ENCODE results near the gene GOLGA3.
"Not testable (repeated sequence)": the region's sequence is repeated elsewhere in the genome, so short reads cannot be mapped to it uniquely, and the experiment has no call there.

GOLGA3 gene

GRCh38 chr12:132866251-132866828, 37.7 kb upstream of the GOLGA3 start:
- no peak overlapping the region for H3K4me3 ChIP-seq
- peaks cover 5 to 57% (median 43%) of the 10 kb centered on the region in 10 experiments; a peak in 19 of 20 replicates for H3K4me1 ChIP-seq
- H4K20me1 ChIP-seq, result peaks cover 0 to 59% (median 6%) of the 10 kb centered on the region in 11 experiments; a peak in 9 of 22 replicates
- H3K36me3 ChIP-seq, result peaks cover 48 to 89% (median 76%) of the 10 kb centered on the region in 11 experiments
- H3K27ac ChIP-seq, result peak overlapping the region in 9 of 11 experiments; percentile 15 to 82 (median 67); a peak in 16 of 22 replicates
- peak overlapping the region in 4 of 11 experiments; percentile 44 to 71 (median 64); a peak in 6 of 22 replicates for H3K9ac ChIP-seq
- peak in 8 of 11 experiments; percentile 8 to 96 (median 71); a peak in 11 of 22 replicates for TF ChIP-seq Cebpa-rat (IDR thresholded peaks at IDR 0.05)
- peak overlapping the region in 8 of 11 experiments; percentile 42 to 89 (median 75); a peak in 15 of 22 replicates for H3K4me2 ChIP-seq
- H3K27me3 ChIP-seq, result no peaks in the 10 kb centered on the region
- H3K9me3 ChIP-seq (replicated peaks in 1 of 11), result peaks cover 0 to 29% (median 9%) of the 10 kb centered on the region in 11 experiments; a peak in 17 of 22 replicates

- peaks cover 0 to 18% (median 5%) of the 10 kb centered on the region in 11 experiments; a peak in 17 of 22 replicates for H3K9me3 ChIP-seq (replicated peaks in 1 of 11)
- H3K27me3 ChIP-seq, result no peaks in the 10 kb centered on the region
- H3K4me3 ChIP-seq, result no peak overlapping the region
- no peak overlapping the region for H3K27ac ChIP-seq
- peaks cover 0 to 43% (median 28%) of the 10 kb centered on the region in 10 experiments; a peak in 14 of 20 replicates for H3K4me1 ChIP-seq
- H3K9ac ChIP-seq, result no peak overlapping the region
- no peak overlapping the region for H3K4me2 ChIP-seq
- peaks cover 70 to 96% (median 92%) of the 10 kb centered on the region in 11 experiments for H3K36me3 ChIP-seq
- TF ChIP-seq Cebpa-rat (IDR thresholded peaks at IDR 0.05), result no peak
- peaks cover 0 to 80% (median 6%) of the 10 kb centered on the region in 11 experiments; a peak in 11 of 22 replicates for H4K20me1 ChIP-seq
Observed at GRCh38 chr12:132861558-132861957, 32.9 kb upstream of the GOLGA3 start.

GRCh38 chr12:132858718-132859266, 30.1 kb upstream of the GOLGA3 start:
- Histone ChIP-seq H3K4me3 (no peak overlapping the region), H3K4me2 (no peak overlapping the region), H3K27me3 (no peaks in the 10 kb centered on the region), H3K36me3 (peaks cover 90 to 96% (median 93%) of the 10 kb centered on the region in 11 experiments), H3K27ac (no peak overlapping the region), H3K9ac (no peak overlapping the region), H3K9me3 (replicated peaks in 1 of 11) (peaks cover 0 to 8% (median 0%) of the 10 kb centered on the region in 11 experiments; a peak in 2 of 22 replicates), H3K4me1 (peaks cover 0 to 25% (median 5%) of the 10 kb centered on the region in 10 experiments; a peak in 9 of 20 replicates), H4K20me1 (peaks cover 0 to 73% (median 3%) of the 10 kb centered on the region in 11 experiments; a peak in 10 of 22 replicates)
- TF ChIP-seq Cebpa-rat (IDR thresholded peaks at IDR 0.05), result no peak

- H3K36me3 ChIP-seq, result peaks cover 96 to 100% (median 100%) of the 10 kb centered on the region in 11 experiments
- not testable (repeated sequence) for H3K9me3 ChIP-seq (replicated peaks in 1 of 11); H3K27ac ChIP-seq; H3K9ac ChIP-seq; H3K4me3 ChIP-seq; H3K27me3 ChIP-seq; H3K4me2 ChIP-seq
- peaks cover 0 to 81% (median 0%) of the 10 kb centered on the region in 11 experiments; a peak in 8 of 22 replicates for H4K20me1 ChIP-seq
- H3K4me1 ChIP-seq, result peaks cover 0 to 34% (median 11%) of the 10 kb centered on the region in 10 experiments; a peak in 14 of 20 replicates
Observed at GRCh38 chr12:132857019-132857418, 28.4 kb upstream of the GOLGA3 start.

GRCh38 chr12:132856581-132856980, 27.9 kb upstream of the GOLGA3 start:
- no peak for TF ChIP-seq Cebpa-rat (IDR thresholded peaks at IDR 0.05)
- peaks cover 0 to 4% (median 0%) of the 10 kb centered on the region in 11 experiments; a peak in 2 of 22 replicates for H3K9me3 ChIP-seq (replicated peaks in 1 of 11)
- no peak overlapping the region for H3K4me3 ChIP-seq
- H3K27ac ChIP-seq, result no peak overlapping the region
- H3K4me2 ChIP-seq, result no peak overlapping the region
- peaks cover 95 to 100% (median 98%) of the 10 kb centered on the region in 11 experiments for H3K36me3 ChIP-seq
- peaks cover 0 to 81% (median 2%) of the 10 kb centered on the region in 11 experiments; a peak in 9 of 22 replicates for H4K20me1 ChIP-seq
- no peaks in the 10 kb centered on the region for H3K27me3 ChIP-seq
- no peak overlapping the region for H3K9ac ChIP-seq
- H3K4me1 ChIP-seq, result peaks cover 0 to 38% (median 12%) of the 10 kb centered on the region in 10 experiments; a peak in 14 of 20 replicates

GRCh38 chr12:132855211-132855610, 26.5 kb upstream of the GOLGA3 start:
- not testable (repeated sequence) for H3K4me3 ChIP-seq; H3K9ac ChIP-seq; H3K4me2 ChIP-seq; H3K27me3 ChIP-seq; H3K9me3 ChIP-seq (replicated peaks in 1 of 11); H3K27ac ChIP-seq
- peaks cover 0 to 80% (median 7%) of the 10 kb centered on the region in 11 experiments; a peak in 9 of 22 replicates for H4K20me1 ChIP-seq
- peaks cover 0 to 26% (median 8%) of the 10 kb centered on the region in 10 experiments; a peak in 13 of 20 replicates for H3K4me1 ChIP-seq
- peaks cover 95 to 100% (median 98%) of the 10 kb centered on the region in 11 experiments for H3K36me3 ChIP-seq

GRCh38 chr12:132853285-132854092, 24.8 kb upstream of the GOLGA3 start:
- Histone ChIP-seq H3K9me3 (replicated peaks in 1 of 11) (peaks cover 0 to 4% (median 0%) of the 10 kb centered on the region in 11 experiments; a peak in 2 of 22 replicates), H3K4me1 (peaks cover 0 to 24% (median 8%) of the 10 kb centered on the region in 10 experiments; a peak in 13 of 20 replicates), H3K27ac (no peak overlapping the region), H3K4me3 (no peak overlapping the region), H4K20me1 (peaks cover 0 to 78% (median 7%) of the 10 kb centered on the region in 11 experiments; a peak in 9 of 22 replicates), H3K4me2 (no peak overlapping the region), H3K36me3 (peaks cover 92 to 100% (median 99%) of the 10 kb centered on the region in 11 experiments), H3K27me3 (no peaks in the 10 kb centered on the region), H3K9ac (no peak overlapping the region)
- no peak for TF ChIP-seq Cebpa-rat (IDR thresholded peaks at IDR 0.05)

- Histone ChIP-seq H4K20me1 (peaks cover 0 to 80% (median 8%) of the 10 kb centered on the region in 11 experiments; a peak in 9 of 22 replicates), H3K27ac (peak overlapping the region in 3 of 11 experiments; percentile 11 to 30 (median 26); a peak in 3 of 22 replicates), H3K4me1 (peaks cover 0 to 24% (median 8%) of the 10 kb centered on the region in 10 experiments; a peak in 13 of 20 replicates), H3K9me3 (replicated peaks in 1 of 11) (peaks cover 0 to 4% (median 0%) of the 10 kb centered on the region in 11 experiments; a peak in 2 of 22 replicates), H3K36me3 (peaks cover 92 to 100% (median 99%) of the 10 kb centered on the region in 11 experiments), H3K4me3 (no peak overlapping the region), H3K4me2 (peak overlapping the region in 4 of 11 experiments; percentile 12 to 33 (median 23); a peak in 5 of 22 replicates), H3K27me3 (no peaks in the 10 kb centered on the region), H3K9ac (peak overlapping the region in 1 of 11 experiments; percentile 22; a peak in 1 of 22 replicates)
- no peak for TF ChIP-seq Cebpa-rat (IDR thresholded peaks at IDR 0.05)
Observed at GRCh38 chr12:132852496-132852895, 23.8 kb upstream of the GOLGA3 start.

Data from BLaER1 treated with 17β-estradiol and CSF1 and Interleukin-3, amounts not matched to agents 10 nM and 100 nM (cell line).